Immature natural killer cell (primary cell): ENCODE data around the gene PPCDC. TPM values are rescaled to one million over a fixed set of nuclear protein-coding genes. Genes with fewer than 3 reads are reported as not detected.

Experiments used
- DNase-seq, 3 donors: peaks; one replicate each; pipeline ENCODE4 v3.0.0; 2022; ENCODE audit warnings: mixed read lengths in 1 of 3
- H3K27ac Mint-ChIP-seq, 6 donors: one replicate each; pipeline ENCODE4 v1.8.0; 2020; ENCODE audit warnings: mixed read lengths in 6 of 6, mild to moderate bottlenecking in 5 of 6, inconsistent platforms in 4 of 6, moderate library complexity in 3 of 6
- H3K27me3 Mint-ChIP-seq, 3 donors: one replicate each; pipeline ENCODE4 v1.8.0; 2020 to 2021; ENCODE audit warnings: low read depth in 3 of 3, mild to moderate bottlenecking in 3 of 3, mixed read lengths in 3 of 3, moderate library complexity in 3 of 3, inconsistent platforms in 1 of 3
- H3K36me3 Mint-ChIP-seq, 3 donors: one replicate each; pipeline ENCODE4 v1.8.0; 2020; ENCODE audit warnings: mixed read lengths in 3 of 3, inconsistent platforms in 2 of 3, mild to moderate bottlenecking in 2 of 3
- H3K4me1 Mint-ChIP-seq, 2 donors: one replicate each; pipeline ENCODE4 v1.8.0; 2020; ENCODE audit warnings: inconsistent platforms in 2 of 2, mild to moderate bottlenecking in 2 of 2, mixed read lengths in 2 of 2, moderate library complexity in 1 of 2
- H3K4me3 Mint-ChIP-seq, 5 donors: one replicate each; pipeline ENCODE4 v1.8.0; 2020; ENCODE audit warnings: mild to moderate bottlenecking in 5 of 5, mixed read lengths in 5 of 5, inconsistent platforms in 3 of 5, moderate library complexity in 3 of 5
- H3K9me3 Mint-ChIP-seq, 6 donors: one replicate each; pipeline ENCODE4 v1.8.0; 2020; ENCODE audit warnings: mild to moderate bottlenecking in 6 of 6, mixed read lengths in 6 of 6, inconsistent platforms in 4 of 6, moderate library complexity in 3 of 6
- polyA plus RNA-seq, 3 donors: library from polyadenylated mRNA; unstranded; fragments of 300-500 nt; fragmentation: Illumina TruSeq; gene quantifications; one replicate each; pipeline ENCODE4 v1.2.3, GENCODE V29; 2021

Gene PPCDC
- polyA plus RNA-seq = 10 to 100 TPM; 20.8 to 23.9 (median 23.1) TPM

GRCh38 chr15:75023181-75023871 lies at the start of gene PPCDC:
TSS of gene PPCDC (plus strand) at chr15:75023590. CDS start at chr15:75028319, 4,729 bp downstream.
- Mint-ChIP-seq H3K4me3 (peak within 1 kb of the TSS; percentile 89 to 98 (median 97)), H3K9me3 (no peaks in the 10 kb centered on the region), H3K4me1 (peaks cover 23 to 27% of the 10 kb centered on the region in 2 donors), H3K36me3 (no peaks in the 10 kb centered on the region), H3K27me3 (peaks cover 0 to 7% (median 5%) of the 10 kb centered on the region in 3 donors), H3K27ac (peak within 1 kb of the TSS; percentile 76 to 96 (median 91))
- peak; percentile 90 to 93 (median 92) for DNase-seq

- H3K36me3 Mint-ChIP-seq = no peaks in the 10 kb centered on the region
- H3K4me1 Mint-ChIP-seq = no peaks in the 10 kb centered on the region
- no peaks in the 10 kb centered on the region for H3K9me3 Mint-ChIP-seq
- H3K27me3 Mint-ChIP-seq = peaks cover 0 to 7% (median 6%) of the 10 kb centered on the region in 3 donors
- no peak overlapping the region for H3K27ac Mint-ChIP-seq
- H3K4me3 Mint-ChIP-seq = no peak overlapping the region
- no peak for DNase-seq
Measured at GRCh38 chr15:74976159-74976558, 47.2 kb upstream of the PPCDC start.

GRCh38 chr15:74977599-74977998 lies 45.8 kb upstream of the PPCDC start:
- Mint-ChIP-seq H3K27ac (no peak overlapping the region), H3K36me3 (no peaks in the 10 kb centered on the region), H3K4me1 (no peaks in the 10 kb centered on the region), H3K4me3 (no peak overlapping the region), H3K9me3 (no peaks in the 10 kb centered on the region), H3K27me3 (peaks cover 0 to 10% (median 4%) of the 10 kb centered on the region in 3 donors)
- DNase-seq = no peak

- Mint-ChIP-seq H3K4me3 (no peak overlapping the region), H3K27me3 (peaks cover 0 to 10% (median 4%) of the 10 kb centered on the region in 3 donors), H3K4me1 (no peaks in the 10 kb centered on the region), H3K27ac (no peak overlapping the region), H3K9me3 (no peaks in the 10 kb centered on the region), H3K36me3 (no peaks in the 10 kb centered on the region)
- no peak for DNase-seq
Measured at GRCh38 chr15:74978077-74978476, 45.3 kb upstream of the PPCDC start.

GRCh38 chr15:74978503-74978902 lies 44.9 kb upstream of the PPCDC start:
- no peak for DNase-seq
- no peaks in the 10 kb centered on the region for H3K4me1 Mint-ChIP-seq
- peaks cover 0 to 10% (median 4%) of the 10 kb centered on the region in 3 donors for H3K27me3 Mint-ChIP-seq
- no peaks in the 10 kb centered on the region for H3K36me3 Mint-ChIP-seq
- H3K4me3 Mint-ChIP-seq = no peak overlapping the region
- H3K27ac Mint-ChIP-seq = no peak overlapping the region
- H3K9me3 Mint-ChIP-seq = no peaks in the 10 kb centered on the region

GRCh38 chr15:74982183-74982582 lies 41.2 kb upstream of the PPCDC start:
- Mint-ChIP-seq H3K4me3 (no peak overlapping the region), H3K9me3 (no peaks in the 10 kb centered on the region), H3K27me3 (peaks cover 1 to 8% (median 7%) of the 10 kb centered on the region in 3 donors), H3K27ac (no peak overlapping the region), H3K36me3 (no peaks in the 10 kb centered on the region), H3K4me1 (no peaks in the 10 kb centered on the region)
- DNase-seq = no peak

GRCh38 chr15:74983725-74984231 lies 39.6 kb upstream of the PPCDC start:
- H3K36me3 Mint-ChIP-seq = no peaks in the 10 kb centered on the region
- H3K27ac Mint-ChIP-seq = peak overlapping the region in 1 of 6 donors; percentile 18
- H3K4me3 Mint-ChIP-seq = no peak overlapping the region
- DNase-seq = no peak
- no peaks in the 10 kb centered on the region for H3K4me1 Mint-ChIP-seq
- H3K27me3 Mint-ChIP-seq = peaks cover 3 to 4% (median 4%) of the 10 kb centered on the region in 3 donors
- no peaks in the 10 kb centered on the region for H3K9me3 Mint-ChIP-seq

GRCh38 chr15:74988007-74988800 lies 35.2 kb upstream of the PPCDC start:
- Mint-ChIP-seq H3K4me1 (no peaks in the 10 kb centered on the region), H3K4me3 (no peak overlapping the region), H3K36me3 (no peaks in the 10 kb centered on the region), H3K27me3 (peaks cover 3 to 8% (median 4%) of the 10 kb centered on the region in 3 donors), H3K9me3 (no peaks in the 10 kb centered on the region), H3K27ac (no peak overlapping the region)
- no peak for DNase-seq

- no peak overlapping the region for H3K4me3 Mint-ChIP-seq
- peaks cover under 1% of the 10 kb centered on the region in 2 donors for H3K4me1 Mint-ChIP-seq
- no peaks in the 10 kb centered on the region for H3K9me3 Mint-ChIP-seq
- no peaks in the 10 kb centered on the region for H3K36me3 Mint-ChIP-seq
- no peak overlapping the region for H3K27ac Mint-ChIP-seq
- DNase-seq = no peak
- H3K27me3 Mint-ChIP-seq = peaks cover 3 to 8% (median 4%) of the 10 kb centered on the region in 3 donors
Measured at GRCh38 chr15:74989527-74989926, 33.9 kb upstream of the PPCDC start.

GRCh38 chr15:74992619-74993018 lies 30.8 kb upstream of the PPCDC start:
- Mint-ChIP-seq H3K9me3 (peaks cover 0 to 4% (median 0%) of the 10 kb centered on the region in 6 donors), H3K4me1 (peaks cover 15% of the 10 kb centered on the region in 2 donors), H3K4me3 (no peak overlapping the region), H3K27me3 (peaks cover 6 to 19% (median 7%) of the 10 kb centered on the region in 3 donors), H3K27ac (no peak overlapping the region), H3K36me3 (no peaks in the 10 kb centered on the region)
- DNase-seq = no peak

- Mint-ChIP-seq H3K4me3 (no peak overlapping the region), H3K27ac (no peak overlapping the region), H3K9me3 (peaks cover 0 to 4% (median 0%) of the 10 kb centered on the region in 6 donors), H3K27me3 (peaks cover 8 to 29% (median 10%) of the 10 kb centered on the region in 3 donors), H3K36me3 (no peaks in the 10 kb centered on the region), H3K4me1 (peaks cover 15% of the 10 kb centered on the region in 2 donors)
- no peak for DNase-seq
Measured at GRCh38 chr15:74994236-74994635, 29.2 kb upstream of the PPCDC start.

GRCh38 chr15:74994685-74995084 lies 28.7 kb upstream of the PPCDC start:
- peak overlapping the region; percentile 77 to 85 (median 80) for H3K4me3 Mint-ChIP-seq
- DNase-seq = no peak
- peak overlapping the region in 1 of 6 donors; percentile 15 for H3K27ac Mint-ChIP-seq
- peaks cover 8 to 30% (median 10%) of the 10 kb centered on the region in 3 donors for H3K27me3 Mint-ChIP-seq
- no peaks in the 10 kb centered on the region for H3K36me3 Mint-ChIP-seq
- H3K9me3 Mint-ChIP-seq = peaks cover 0 to 4% (median 0%) of the 10 kb centered on the region in 6 donors
- H3K4me1 Mint-ChIP-seq = peaks cover 15% of the 10 kb centered on the region in 2 donors

- H3K9me3 Mint-ChIP-seq = peaks cover 0 to 4% (median 0%) of the 10 kb centered on the region in 6 donors
- H3K27me3 Mint-ChIP-seq = peaks cover 8 to 30% (median 10%) of the 10 kb centered on the region in 3 donors
- H3K4me1 Mint-ChIP-seq = peaks cover 15% of the 10 kb centered on the region in 2 donors
- no peaks in the 10 kb centered on the region for H3K36me3 Mint-ChIP-seq
- peak within 1 kb of the TSS in 1 of 6 donors; percentile 15 for H3K27ac Mint-ChIP-seq
- DNase-seq = peak; percentile 86 to 90 (median 87)
- H3K4me3 Mint-ChIP-seq = peak within 1 kb of the TSS; percentile 79 to 85 (median 82)
Measured at GRCh38 chr15:74995182-74995778, 28.1 kb upstream of the PPCDC start, which contains the start of gene SCAMP5. TSS of gene SCAMP5 (plus strand) at chr15:74995563. CDS start at chr15:75011840, 16,277 bp downstream.
